Measurements from ENCODE around the gene POMT2.

Gene POMT2

GRCh38 chr14:77236814-77237213, 83.9 kb downstream of the POMT2 start:
- DNase-seq, result no peak

GRCh38 chr14:77231721-77232120, 89.0 kb downstream of the POMT2 start:
- no peak for DNase-seq

DNA sequence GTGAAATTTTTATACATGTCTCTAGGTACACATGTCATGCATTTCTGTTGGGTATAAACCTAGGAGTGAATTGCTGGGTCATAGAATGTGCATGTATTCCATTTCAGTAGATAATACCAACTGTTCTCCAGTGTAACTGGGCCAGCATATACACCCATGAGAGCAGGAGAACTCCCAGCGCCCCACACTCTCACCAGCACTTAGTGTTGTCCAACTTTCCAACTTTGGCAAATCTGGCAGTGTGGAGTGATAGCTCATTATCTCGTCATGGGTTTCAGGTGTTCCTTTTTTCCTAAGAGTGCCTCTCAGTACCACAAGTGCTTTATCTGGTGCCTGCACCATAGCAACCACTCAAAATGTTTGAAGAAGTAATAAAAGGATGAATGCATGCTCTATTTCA, 89.8 kb downstream of the POMT2 start:
- DNase-seq, result no peak

DNA sequence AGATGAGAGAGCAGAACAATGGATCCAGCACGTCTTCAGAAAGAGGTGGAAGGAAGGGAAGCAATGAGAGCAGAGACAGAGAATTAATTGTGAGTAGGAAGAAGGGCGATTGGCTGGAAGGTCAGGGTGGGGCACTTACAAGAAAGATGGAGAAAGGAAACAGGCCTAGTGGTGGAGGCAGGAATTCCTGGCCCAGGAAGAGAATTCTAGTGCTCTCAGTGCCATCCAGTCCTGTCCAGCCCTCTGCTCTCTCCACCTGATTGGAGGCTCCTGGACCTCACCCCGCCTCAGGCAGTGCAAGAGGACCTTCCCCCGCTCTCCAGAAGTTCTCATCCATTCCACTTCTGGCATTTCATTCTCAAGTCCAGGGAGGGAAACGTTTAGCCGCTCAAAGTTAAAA, 92.6 kb downstream of the POMT2 start:
- DNase-seq, result no peak

DNA sequence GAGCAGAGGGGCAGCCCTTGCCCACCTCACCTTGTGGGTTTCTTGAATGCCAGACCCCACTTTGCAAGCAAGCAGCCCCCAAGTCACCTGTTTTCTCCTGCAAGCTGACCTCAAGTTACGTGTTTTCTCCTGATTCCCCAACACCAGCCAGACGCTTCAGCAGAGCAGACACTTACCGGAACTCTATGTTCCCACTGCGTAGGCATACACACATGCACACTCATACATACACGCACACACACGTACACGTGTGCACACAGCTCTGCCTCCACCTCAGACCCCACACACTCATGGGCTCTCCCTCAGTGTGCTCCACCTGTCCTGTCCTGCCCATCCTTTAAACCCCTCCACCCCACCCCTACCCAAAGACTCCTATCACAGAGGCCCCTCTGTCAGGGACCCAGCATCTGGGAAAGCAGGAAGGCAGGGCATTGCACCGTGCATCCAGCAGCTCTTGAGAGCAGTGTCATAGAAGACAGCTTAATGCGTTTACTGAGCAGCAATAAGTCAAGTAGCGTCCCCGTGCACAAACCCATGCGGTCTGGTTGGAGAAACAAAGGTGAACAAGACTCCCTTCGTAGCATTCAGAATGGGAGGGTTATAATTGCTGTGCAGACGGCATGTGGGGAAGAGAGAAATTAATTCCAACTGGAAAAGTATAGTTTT, 94.7 kb downstream of the POMT2 start:
- DNase-seq, result no peak

GRCh38 chr14:77225254-77225653, 95.4 kb downstream of the POMT2 start:
- DNase-seq, result no peak
